Lung (tissue), 12 donors: ENCODE measurements around the gene CCDC33. TPM values are rescaled to one million over a fixed set of nuclear protein-coding genes. Genes with fewer than 3 reads are reported as not detected.

ENCODE experiments used
- ATAC-seq: fragments of 200-7000 bp; cut with Tn5 transposase; one replicate; pipeline ENCODE4 v1.9.1; 2020; ENCODE audit warnings: moderate number of reproducible peaks; ENCODE audit not compliant: insufficient read depth, low FRiP score
- DNase-seq, 3 donors: peaks; one replicate each; pipeline ENCODE4 v3.0.0-alpha.2; 2013 to 2017
- H3K27ac ChIP-seq, 2 donors: one replicate each; pipeline ENCODE4 v1.5.1; 2013; ENCODE audit warnings: mild to moderate bottlenecking in 2 of 2, moderate library complexity in 2 of 2, control low read depth in 1 of 2, inconsistent platforms in 1 of 2, low read depth in 1 of 2, low read length in 1 of 2
- H3K27me3 ChIP-seq, 3 donors: one replicate each; pipeline ENCODE4 v1.5.1; 2013; ENCODE audit warnings: low read length in 2 of 3; ENCODE audit not compliant: control insufficient read depth in 3 of 3, insufficient read depth in 3 of 3
- H3K36me3 ChIP-seq, 4 donors: one replicate each; pipeline ENCODE4 v1.5.1; 2013; ENCODE audit warnings: low read length in 4 of 4, mild to moderate bottlenecking in 1 of 4, moderate library complexity in 1 of 4; ENCODE audit not compliant: control insufficient read depth in 4 of 4, insufficient read depth in 4 of 4
- H3K4me1 ChIP-seq, 5 donors: one replicate each; pipeline ENCODE4 v1.5.1; 2013; ENCODE audit warnings: low read length in 5 of 5, mild to moderate bottlenecking in 2 of 5, moderate library complexity in 1 of 5; ENCODE audit not compliant: control insufficient read depth in 5 of 5, insufficient read depth in 5 of 5
- H3K4me3 ChIP-seq: one replicate; pipeline ENCODE4 v1.5.1; 2013; ENCODE audit warnings: mild to moderate bottlenecking, control low read depth, moderate library complexity
- H3K9ac ChIP-seq, 2 donors: one replicate each; pipeline ENCODE4 v1.5.1; 2013; ENCODE audit warnings: low read length in 2 of 2, control low read depth in 1 of 2; ENCODE audit not compliant: insufficient read depth in 1 of 2
- H3K9me3 ChIP-seq, 4 donors: one replicate each; pipeline ENCODE4 v1.5.1; 2013; ENCODE audit warnings: low read length in 3 of 4, mild to moderate bottlenecking in 1 of 4, moderate library complexity in 1 of 4; ENCODE audit not compliant: control insufficient read depth in 4 of 4, insufficient read depth in 3 of 4
- CTCF ChIP-seq: IDR thresholded peaks from 2 replicates; pipeline ENCODE4 v1.5.1; 2012; ENCODE audit warnings: mild to moderate bottlenecking; ENCODE audit errors: control extremely low read depth, extremely low read depth
- WGBS, 2 donors: extraction: QIAGEN DNeasy Blood & Tissue Kit; methylation state at CpG; one replicate each; pipeline ENCODE4 v1.1.7; 2013; 5-methylcytosine and 5-hydroxymethylcytosine counted together
- polyA plus RNA-seq, 2 donors: library from polyadenylated mRNA; stranded (reverse); fragments of 200-250 nt; gene quantifications; one replicate each; pipeline ENCODE4 v1.2.1, GENCODE V29; 2013
- total RNA-seq, 2 donors: library from RNA; depleted of rRNA in 1 of 2; stranded (reverse); fragments of >200 nt in 1 of 2; gene quantifications; one replicate each; pipeline ENCODE4 v1.2.1, GENCODE V29; 2014 to 2021
- donor health status: control.
- donor health status: control.
- donor health status: Bipolar disorder and iron deficiency.
- donor health status: healthy.
- donor health status: DM: yes; HTN: yes; CAD: no.

CCDC33 gene
- total and polyA plus RNA-seq, 4 donors = 4.3 to 14.1 (median 9.1) TPM

- ATAC-seq (no peak), DNase-seq (no peak)
- H3K9me3 ChIP-seq = peaks cover 0 to 2% (median 0%) of the 10 kb centered on the region in 4 donors
- H3K9ac ChIP-seq = no peak overlapping the region
- no peak overlapping the region for H3K4me3 ChIP-seq
- TF ChIP-seq CTCF = no peak
- no peaks in the 10 kb centered on the region for H3K36me3 ChIP-seq
- H3K27ac ChIP-seq = no peak overlapping the region
- H3K27me3 ChIP-seq = peaks cover 0 to 10% (median 0%) of the 10 kb centered on the region in 3 donors
- no peaks in the 10 kb centered on the region for H3K4me1 ChIP-seq
These were observed 54.5 kb downstream of the CCDC33 start for GRCh38 chr15:74290645-74291044.

GRCh38 chr15:74291101-74292071 lies 55.3 kb downstream of the CCDC33 start:
- H3K27ac ChIP-seq = no peak overlapping the region
- H3K36me3 ChIP-seq = no peaks in the 10 kb centered on the region
- peaks cover 0 to 2% (median 0%) of the 10 kb centered on the region in 4 donors for H3K9me3 ChIP-seq
- TF ChIP-seq CTCF = no peak
- ATAC-seq = no peak
- no peaks in the 10 kb centered on the region for H3K4me1 ChIP-seq
- no peak overlapping the region for H3K9ac ChIP-seq
- peak; percentile 87 to 90 (median 90) for DNase-seq
- 10 to 11% methylated on average over 20 of the region's 20 CpGs for WGBS, 2 donors
- no peak overlapping the region for H3K4me3 ChIP-seq
- H3K27me3 ChIP-seq = peaks cover 0 to 10% (median 2%) of the 10 kb centered on the region in 3 donors

GRCh38 chr15:74293021-74293810 lies 57.1 kb downstream of the CCDC33 start:
- H3K27me3 ChIP-seq = peaks cover 0 to 8% (median 4%) of the 10 kb centered on the region in 3 donors
- H3K27ac ChIP-seq = no peak overlapping the region
- no peaks in the 10 kb centered on the region for H3K4me1 ChIP-seq
- no peaks in the 10 kb centered on the region for H3K36me3 ChIP-seq
- no peak overlapping the region for H3K4me3 ChIP-seq
- H3K9me3 ChIP-seq = peaks cover 0 to 2% (median 0%) of the 10 kb centered on the region in 4 donors
- TF ChIP-seq CTCF = no peak
- WGBS, 2 donors = 72 to 80% methylated on average over 3 of the region's 3 CpGs
- ATAC-seq (no peak), DNase-seq (no peak)
- no peak overlapping the region for H3K9ac ChIP-seq
